ENCODE measurements around the gene OPCML. TPM values are rescaled to one million over a fixed set of nuclear protein-coding genes. Genes with fewer than 3 reads are reported as not detected.

Gene OPCML
- polyA plus RNA-seq, 3 donors from 2014 or later, result not detected

DNA sequence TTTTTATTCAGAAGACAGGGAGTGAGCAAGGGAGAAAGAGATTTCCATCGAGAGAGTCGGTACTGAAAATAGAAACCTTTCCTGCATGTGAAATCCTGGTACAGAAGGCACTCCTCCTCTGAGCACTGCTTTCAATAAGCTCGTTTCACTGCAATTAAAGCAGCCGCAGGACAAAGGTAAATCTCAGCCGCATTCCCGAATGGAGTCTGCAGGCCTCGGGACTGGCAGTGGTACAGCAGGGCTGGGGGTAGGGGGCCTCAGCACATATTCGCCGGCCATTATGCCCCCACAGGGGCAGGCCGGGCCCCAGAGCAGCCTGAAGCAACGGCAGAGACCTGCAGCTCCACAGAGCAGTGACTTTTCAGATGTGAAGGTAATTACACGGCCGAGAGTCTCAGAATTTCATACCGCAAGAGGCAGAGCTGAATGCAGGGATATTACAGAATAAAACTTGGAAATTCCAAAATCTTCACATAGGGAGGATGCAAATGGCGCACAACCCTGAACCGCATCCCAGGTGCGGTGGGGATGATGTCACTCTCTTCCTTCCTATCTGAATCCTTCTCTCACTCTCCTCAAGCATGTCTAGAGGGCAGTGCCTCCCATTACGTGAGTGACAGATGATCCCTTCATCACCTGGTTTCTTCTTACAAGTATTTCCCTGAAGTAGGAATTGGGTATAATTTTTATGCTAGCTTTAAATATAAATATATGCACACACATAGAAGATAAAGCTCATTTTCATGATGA, 622.1 kb downstream of the OPCML start:
- no peaks in the 10 kb centered on the region for H3K36me3 Mint-ChIP-seq
- no peak for DNase-seq
- H3K27ac Mint-ChIP-seq, result no peak overlapping the region
- H3K9me3 Mint-ChIP-seq, result peaks cover 0 to 11% (median 4%) of the 10 kb centered on the region in 6 donors
- no peaks in the 10 kb centered on the region for H3K4me1 Mint-ChIP-seq
- no peaks in the 10 kb centered on the region for H3K27me3 Mint-ChIP-seq (ENCODE audit: low read depth in 3 of 3)
- no peak overlapping the region for H3K4me3 Mint-ChIP-seq

DNA sequence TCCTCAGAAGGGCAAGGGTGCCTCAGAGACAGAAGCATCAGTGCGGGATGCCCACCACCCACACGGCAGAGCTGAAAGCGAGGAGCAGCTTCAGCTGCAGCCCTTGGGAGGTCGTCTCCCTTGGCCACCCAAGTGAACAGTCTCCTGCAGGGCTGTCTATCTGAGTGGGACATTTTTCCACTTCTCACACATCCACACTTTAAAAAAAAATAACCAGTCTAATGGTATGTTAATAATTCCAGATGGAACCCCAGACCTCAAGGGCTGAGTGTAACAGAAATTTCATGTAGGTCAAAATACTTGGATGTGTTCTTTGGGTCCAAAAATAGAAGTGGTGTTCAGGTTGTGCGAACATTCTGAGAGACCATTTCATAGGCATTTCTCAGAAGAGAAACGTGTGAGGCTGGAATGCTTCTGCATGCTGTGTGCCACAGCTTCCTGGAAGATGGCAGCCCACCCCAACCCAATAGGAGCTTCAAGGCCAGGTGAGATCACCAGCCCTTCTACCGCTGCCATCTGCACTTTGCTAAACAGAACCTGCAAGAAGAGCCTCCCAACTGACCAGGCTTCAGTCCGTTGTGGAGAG, 623.2 kb downstream of the OPCML start:
- Mint-ChIP-seq H3K4me3 (no peak overlapping the region), H3K36me3 (no peaks in the 10 kb centered on the region), H3K4me1 (no peaks in the 10 kb centered on the region), H3K27me3 (ENCODE audit: low read depth in 3 of 3) (no peaks in the 10 kb centered on the region), H3K27ac (no peak overlapping the region), H3K9me3 (peaks cover 0 to 11% (median 4%) of the 10 kb centered on the region in 6 donors)
- no peak for DNase-seq

DNA sequence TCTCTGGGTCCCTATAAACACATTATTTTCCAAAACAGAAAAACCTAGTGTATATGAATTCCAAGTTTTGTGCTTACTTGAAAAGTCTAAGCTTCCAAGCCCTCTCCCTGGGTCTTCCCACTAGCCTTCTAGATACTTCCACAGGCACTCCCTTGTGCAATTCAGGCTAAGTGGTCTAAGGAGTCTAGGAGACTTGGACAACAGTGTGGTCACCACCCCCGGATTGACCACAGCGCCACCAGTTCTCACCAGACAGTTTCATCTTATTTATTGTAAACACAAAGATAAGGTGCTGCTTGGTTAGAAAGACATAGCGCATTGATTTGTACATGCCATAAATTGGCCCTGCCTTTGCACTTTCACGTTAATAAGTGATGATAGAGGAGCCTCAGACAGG, 623.9 kb downstream of the OPCML start:
- Mint-ChIP-seq H3K36me3 (no peaks in the 10 kb centered on the region), H3K27me3 (ENCODE audit: low read depth in 3 of 3) (no peaks in the 10 kb centered on the region), H3K27ac (no peak overlapping the region), H3K4me1 (no peaks in the 10 kb centered on the region), H3K4me3 (no peak overlapping the region), H3K9me3 (peaks cover 0 to 11% (median 4%) of the 10 kb centered on the region in 6 donors)
- DNase-seq, result no peak

DNA sequence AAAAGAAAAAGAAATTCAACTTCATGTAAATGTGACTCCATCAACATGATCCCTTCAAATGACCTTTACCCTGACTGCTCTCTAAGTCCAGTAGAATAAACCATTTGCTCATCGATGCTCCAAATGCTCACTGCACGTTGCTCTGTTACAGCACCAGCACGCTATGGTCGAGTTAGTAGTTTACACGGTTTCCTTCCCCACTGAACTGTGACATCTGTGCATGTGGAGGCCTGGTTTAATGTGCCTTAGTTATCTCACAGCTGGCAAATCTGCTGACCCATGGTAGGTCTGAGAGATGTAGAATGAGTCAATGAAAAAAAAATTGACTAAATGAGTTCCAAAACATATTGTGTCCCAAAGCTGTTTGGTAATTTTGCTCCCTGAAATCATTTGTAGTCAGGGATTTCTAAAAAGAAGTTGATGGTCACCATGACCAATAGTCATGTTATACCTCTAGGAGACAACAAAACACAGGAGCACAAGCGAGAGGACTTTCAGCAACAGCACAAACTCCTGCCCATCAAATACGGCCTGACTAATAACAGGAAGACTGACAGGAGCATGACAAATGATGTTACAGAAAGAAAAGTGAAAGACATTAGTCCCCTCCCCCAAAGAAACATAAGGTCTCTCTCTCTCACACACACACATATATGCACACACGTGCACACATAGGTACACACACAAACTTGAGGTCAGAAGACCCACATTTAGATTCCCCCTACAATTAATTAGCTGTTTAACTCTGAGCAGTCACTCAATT, 624.5 kb downstream of the OPCML start:
- Mint-ChIP-seq H3K36me3 (no peaks in the 10 kb centered on the region), H3K27me3 (ENCODE audit: low read depth in 3 of 3) (no peaks in the 10 kb centered on the region), H3K4me3 (no peak overlapping the region), H3K4me1 (no peaks in the 10 kb centered on the region), H3K9me3 (peaks cover 0 to 11% (median 4%) of the 10 kb centered on the region in 6 donors), H3K27ac (no peak overlapping the region)
- no peak for DNase-seq

DNA sequence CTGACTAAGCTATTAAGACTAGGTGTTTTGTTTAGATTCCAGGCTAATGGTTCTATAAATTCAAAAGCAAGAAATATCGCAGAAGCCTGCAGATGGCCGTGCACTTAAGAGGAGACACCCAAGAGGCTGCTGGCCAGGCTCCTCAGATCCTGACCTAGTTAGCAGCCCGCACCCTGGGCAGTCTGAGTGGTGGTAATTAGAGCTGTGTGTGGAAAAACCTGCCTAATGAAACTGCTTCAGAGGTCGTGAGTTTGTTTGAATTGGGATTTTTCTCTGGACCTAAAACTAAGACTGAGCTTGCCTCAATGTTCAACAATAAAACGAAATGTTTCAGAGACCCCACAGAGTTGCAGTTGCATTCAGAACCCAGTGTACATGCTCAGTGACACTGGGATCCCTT, 627.7 kb downstream of the OPCML start:
- no peaks in the 10 kb centered on the region for H3K27me3 Mint-ChIP-seq (ENCODE audit: low read depth in 3 of 3)
- no peaks in the 10 kb centered on the region for H3K4me1 Mint-ChIP-seq
- no peak overlapping the region for H3K27ac Mint-ChIP-seq
- H3K4me3 Mint-ChIP-seq, result no peak overlapping the region
- DNase-seq, result no peak
- no peaks in the 10 kb centered on the region for H3K36me3 Mint-ChIP-seq
- H3K9me3 Mint-ChIP-seq, result peaks cover 0 to 11% (median 5%) of the 10 kb centered on the region in 6 donors

DNA sequence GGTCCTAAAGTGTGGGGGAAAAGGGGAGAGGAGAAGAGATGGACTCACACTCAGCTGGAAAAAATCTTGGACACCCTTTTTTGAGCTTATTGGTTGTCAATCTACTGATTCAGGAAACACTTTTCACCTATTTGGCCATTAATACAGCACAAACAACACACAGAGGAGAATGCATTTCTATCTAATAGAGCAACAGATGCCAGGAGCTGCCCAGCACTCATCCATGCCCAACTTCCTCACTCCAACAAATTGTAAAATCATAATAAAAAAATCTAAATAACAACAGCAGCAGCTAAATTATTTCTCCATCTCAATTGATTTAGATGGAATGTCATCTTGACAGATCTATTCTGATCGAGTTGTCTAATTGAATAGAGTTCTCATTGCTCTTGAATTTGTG, 628.2 kb downstream of the OPCML start:
- Mint-ChIP-seq H3K4me1 (no peaks in the 10 kb centered on the region), H3K36me3 (no peaks in the 10 kb centered on the region), H3K27me3 (ENCODE audit: low read depth in 3 of 3) (no peaks in the 10 kb centered on the region), H3K4me3 (no peak overlapping the region), H3K27ac (no peak overlapping the region), H3K9me3 (peaks cover 0 to 11% (median 5%) of the 10 kb centered on the region in 6 donors)
- DNase-seq, result no peak

DNA sequence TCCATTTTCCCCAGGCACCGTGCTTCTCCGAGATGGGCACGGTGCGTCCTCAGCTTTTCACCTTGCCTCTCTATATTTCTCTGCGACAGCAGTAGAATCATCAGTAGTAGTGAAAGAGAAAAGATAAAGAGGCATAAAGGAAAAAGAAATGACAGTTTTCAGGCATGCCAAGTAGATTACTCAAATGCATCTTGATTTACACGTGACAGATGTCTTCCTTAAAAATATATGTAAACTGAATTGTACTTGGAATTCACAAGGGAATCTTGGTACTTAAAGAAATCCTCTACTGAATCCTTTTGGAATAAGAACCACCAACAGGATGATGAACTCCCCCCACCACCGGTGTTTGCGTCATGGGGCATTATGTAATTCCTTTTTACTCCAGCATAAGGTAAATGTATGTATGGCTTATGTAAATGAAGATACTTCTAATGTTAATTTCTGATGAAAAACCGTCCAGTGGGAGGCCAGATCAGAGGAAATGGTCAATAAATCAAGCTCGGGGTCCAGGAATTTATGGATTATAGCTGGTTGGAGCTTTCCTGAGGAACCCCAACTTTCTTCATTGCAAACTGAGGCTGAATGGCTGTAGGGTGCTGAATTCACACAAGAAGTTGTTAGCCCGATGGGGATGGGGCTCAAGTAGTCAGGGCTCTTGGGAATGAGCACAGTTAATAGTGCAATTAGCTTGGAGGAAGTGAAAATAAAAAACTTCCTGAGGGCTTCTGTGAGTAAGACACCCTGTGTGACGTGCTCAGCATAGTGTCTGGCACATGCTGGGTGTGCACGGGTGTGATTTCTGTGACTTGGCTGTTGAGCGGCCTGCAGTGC, 630.4 kb downstream of the OPCML start:
- Mint-ChIP-seq H3K4me3 (no peak overlapping the region), H3K4me1 (no peaks in the 10 kb centered on the region), H3K36me3 (peaks cover 0 to 2% (median 0%) of the 10 kb centered on the region in 3 donors), H3K9me3 (peaks cover 0 to 2% (median 0%) of the 10 kb centered on the region in 6 donors), H3K27ac (no peak overlapping the region), H3K27me3 (ENCODE audit: low read depth in 3 of 3) (peaks cover 0 to 1% (median 0%) of the 10 kb centered on the region in 3 donors)
- DNase-seq, result no peak

DNA sequence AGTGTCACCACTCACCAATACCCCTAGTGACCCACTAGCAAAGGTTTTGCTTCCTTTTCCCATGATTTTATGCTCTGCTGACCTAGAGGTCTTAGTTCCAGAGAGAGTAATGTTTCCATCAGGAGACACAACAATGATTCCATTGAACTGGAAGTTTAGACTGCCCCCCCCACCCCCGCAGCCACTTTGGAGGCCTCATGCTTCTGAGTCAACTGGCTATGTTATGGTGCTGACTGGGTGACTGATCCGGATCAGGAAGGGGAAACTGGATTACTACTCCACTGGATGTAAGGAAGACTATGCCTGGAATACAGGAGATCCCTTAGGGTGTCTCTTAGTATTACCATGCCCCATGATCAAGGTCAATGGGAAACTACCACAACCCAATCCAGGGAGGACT, 633.6 kb downstream of the OPCML start:
- no peaks in the 10 kb centered on the region for H3K4me1 Mint-ChIP-seq
- H3K4me3 Mint-ChIP-seq, result no peak overlapping the region
- peaks cover 0 to 5% (median under 1%) of the 10 kb centered on the region in 6 donors for H3K9me3 Mint-ChIP-seq
- H3K27ac Mint-ChIP-seq, result no peak overlapping the region
- DNase-seq, result no peak
- peaks cover 0 to 3% (median 0%) of the 10 kb centered on the region in 3 donors for H3K36me3 Mint-ChIP-seq
- peaks cover 0 to 1% (median 0%) of the 10 kb centered on the region in 3 donors for H3K27me3 Mint-ChIP-seq (ENCODE audit: low read depth in 3 of 3)

DNA sequence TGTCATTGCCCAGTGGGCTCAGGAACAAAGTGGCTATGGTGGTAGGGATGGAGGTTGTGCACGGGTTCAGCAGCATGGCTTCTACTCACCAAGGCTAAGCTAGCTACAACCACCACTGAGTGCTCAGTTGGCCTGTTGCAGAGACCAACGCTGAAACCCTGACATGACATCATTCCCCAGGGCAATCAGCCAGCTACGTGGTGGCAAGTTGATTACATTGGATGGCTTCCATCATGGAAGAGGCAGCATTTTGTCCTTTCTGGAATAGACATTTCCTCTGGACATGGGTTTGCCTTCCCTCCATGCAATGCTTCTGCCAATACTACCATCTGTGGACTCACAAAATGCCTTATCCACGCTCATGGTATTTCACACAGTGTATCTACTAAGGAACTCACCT, 634.3 kb downstream of the OPCML start:
- no peak overlapping the region for H3K4me3 Mint-ChIP-seq
- peaks cover 0 to 3% (median 0%) of the 10 kb centered on the region in 3 donors for H3K36me3 Mint-ChIP-seq
- DNase-seq, result no peak
- peaks cover 0 to 1% (median 0%) of the 10 kb centered on the region in 3 donors for H3K27me3 Mint-ChIP-seq (ENCODE audit: low read depth in 3 of 3)
- H3K9me3 Mint-ChIP-seq, result peaks cover 0 to 5% (median under 1%) of the 10 kb centered on the region in 6 donors
- H3K27ac Mint-ChIP-seq, result no peak overlapping the region
- no peaks in the 10 kb centered on the region for H3K4me1 Mint-ChIP-seq

DNA sequence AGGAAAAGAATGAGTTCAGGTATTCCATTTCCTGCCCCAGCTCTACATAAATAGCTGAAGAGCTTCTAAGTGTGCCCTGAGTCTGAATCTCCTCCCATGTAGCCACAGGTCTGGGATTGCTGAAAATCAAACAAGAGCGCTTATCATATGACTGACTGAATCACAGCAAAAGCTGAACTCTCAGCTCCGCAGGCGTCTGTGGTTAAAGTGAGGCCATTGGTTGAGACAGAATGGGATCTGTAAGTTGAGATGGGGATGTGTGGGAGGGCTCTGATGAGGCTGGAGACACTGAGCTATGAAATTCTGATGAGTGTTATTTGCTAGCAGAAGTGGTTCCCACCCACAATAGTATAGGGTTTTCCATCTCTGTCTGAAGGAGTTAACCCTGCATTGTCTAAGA, 637.0 kb downstream of the OPCML start:
- no peak for DNase-seq
- H3K9me3 Mint-ChIP-seq, result peaks cover 0 to 5% (median 1%) of the 10 kb centered on the region in 6 donors
- H3K36me3 Mint-ChIP-seq, result peaks cover 0 to 3% (median 0%) of the 10 kb centered on the region in 3 donors
- H3K27me3 Mint-ChIP-seq (ENCODE audit: low read depth in 3 of 3), result peaks cover 0 to 1% (median 0%) of the 10 kb centered on the region in 3 donors
- H3K4me1 Mint-ChIP-seq, result no peaks in the 10 kb centered on the region
- H3K4me3 Mint-ChIP-seq, result no peak overlapping the region
- H3K27ac Mint-ChIP-seq, result no peak overlapping the region

DNA sequence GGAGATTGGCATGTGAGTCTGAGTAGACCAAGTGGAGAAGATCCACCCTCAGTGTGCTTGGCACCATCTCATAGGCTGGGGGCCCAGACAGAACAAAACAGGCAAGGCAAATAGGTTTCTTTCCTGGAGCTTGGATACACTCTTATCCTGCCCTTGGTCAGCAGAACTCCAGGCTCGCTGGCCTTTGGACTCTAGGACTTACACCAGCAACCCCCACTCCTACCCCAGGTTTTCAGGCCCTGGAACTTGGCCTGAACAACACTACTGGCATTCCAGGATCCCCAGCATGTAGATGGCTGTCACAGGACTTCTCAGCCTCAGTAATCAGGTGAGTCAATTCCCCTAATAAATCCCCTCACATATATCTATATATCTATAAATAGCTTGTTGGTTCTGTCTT, 637.7 kb downstream of the OPCML start:
- H3K4me1 Mint-ChIP-seq, result no peaks in the 10 kb centered on the region
- DNase-seq, result no peak
- peaks cover 0 to 5% (median 1%) of the 10 kb centered on the region in 6 donors for H3K9me3 Mint-ChIP-seq
- peaks cover 0 to 1% (median 0%) of the 10 kb centered on the region in 3 donors for H3K27me3 Mint-ChIP-seq (ENCODE audit: low read depth in 3 of 3)
- peaks cover 0 to 3% (median 0%) of the 10 kb centered on the region in 3 donors for H3K36me3 Mint-ChIP-seq
- no peak overlapping the region for H3K4me3 Mint-ChIP-seq
- no peak overlapping the region for H3K27ac Mint-ChIP-seq

DNA sequence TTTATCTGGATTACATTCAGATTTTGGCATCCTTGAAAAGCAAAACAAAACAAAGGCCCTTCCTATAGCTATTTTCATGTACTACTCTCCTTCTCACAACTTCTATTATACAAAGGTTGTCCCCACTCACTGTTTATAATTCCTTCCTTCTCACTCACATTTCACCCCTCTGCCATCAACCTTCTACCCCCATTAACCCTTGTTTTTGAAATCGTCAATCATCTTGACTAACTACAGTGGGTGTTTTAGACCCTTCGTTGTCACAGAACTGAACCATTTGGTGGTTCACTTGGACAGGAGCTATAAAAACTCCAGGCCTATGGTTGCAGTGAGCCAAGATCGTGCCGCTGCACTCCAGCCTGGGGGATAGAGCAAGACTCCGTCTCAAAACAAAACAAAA, 639.4 kb downstream of the OPCML start:
- DNase-seq, result no peak
- Mint-ChIP-seq H3K9me3 (peaks cover 0 to 7% (median 1%) of the 10 kb centered on the region in 6 donors), H3K4me1 (no peaks in the 10 kb centered on the region), H3K27ac (no peak overlapping the region), H3K4me3 (no peak overlapping the region), H3K27me3 (ENCODE audit: low read depth in 3 of 3) (peaks cover 0 to 3% (median 0%) of the 10 kb centered on the region in 3 donors), H3K36me3 (peaks cover 0 to 3% (median 0%) of the 10 kb centered on the region in 3 donors)

DNA sequence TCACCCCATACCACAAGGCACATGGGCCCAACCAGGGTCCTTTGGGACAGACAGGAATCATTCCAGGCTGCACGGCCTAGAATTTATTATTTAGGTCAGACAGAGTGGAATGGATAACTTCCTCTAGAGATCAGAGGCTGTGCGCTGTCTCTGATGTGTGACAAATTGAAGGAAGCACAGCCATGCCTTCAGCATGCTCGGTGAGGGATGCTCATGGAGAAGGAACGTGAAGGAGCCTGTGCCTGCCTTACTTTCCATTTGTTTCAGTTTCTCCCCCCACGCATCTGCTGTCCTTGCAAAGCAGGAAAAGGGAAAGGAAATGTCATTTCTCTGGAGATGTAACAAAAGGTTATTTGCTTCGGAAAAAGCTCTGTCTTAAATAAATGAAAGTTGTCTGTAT, 644.1 kb downstream of the OPCML start:
- no peak overlapping the region for H3K4me3 Mint-ChIP-seq
- H3K27me3 Mint-ChIP-seq (ENCODE audit: low read depth in 3 of 3), result peaks cover 0 to 3% (median 0%) of the 10 kb centered on the region in 3 donors
- no peak overlapping the region for H3K27ac Mint-ChIP-seq
- H3K4me1 Mint-ChIP-seq, result no peaks in the 10 kb centered on the region
- no peak for DNase-seq
- H3K9me3 Mint-ChIP-seq, result peaks cover 0 to 4% (median 2%) of the 10 kb centered on the region in 6 donors
- H3K36me3 Mint-ChIP-seq, result no peaks in the 10 kb centered on the region

Measured in immature natural killer cell (primary cell).